PC-3 (cell line): ENCODE results near the gene RAF1. TPM values are rescaled to one million over a fixed set of nuclear protein-coding genes. Genes with fewer than 3 reads are reported as not detected.

ENCODE experiments used
- ATAC-seq: fragments of 200-7000 bp; cut with Tn5 transposase; 2 replicates; pipeline ENCODE4 v1.9.1; 2020; ENCODE audit warnings: mild to moderate bottlenecking, moderate library complexity
- Bru-seq: library from RNA; stranded (reverse); fragments of 400-500 nt; gene quantifications from one replicate; lab custom pipeline; 2021; lab: Mats Ljungman, UMichigan
- BruChase-seq, 2 experiments: library from RNA; stranded (reverse); fragments of 400-500 nt; gene quantifications; one replicate each; lab custom pipeline; 2021; lab: Mats Ljungman, UMichigan
- BruUV-seq: library from RNA; stranded (reverse); fragments of 400-500 nt; replicated peaks from 2 replicates; lab custom pipeline; 2021; lab: Mats Ljungman, UMichigan
- CTCF ChIA-PET: fragments of 300-600 bp; sonication (Branson Sonifier 250); formaldehyde crosslinking; loops from one replicate; lab custom pipeline; 2022; ENCODE audit warnings: antibody characterized with exemption; lab: Charles Lee
- POLR2A ChIA-PET: fragments of 300-600 bp; sonication (Branson Sonifier 250); formaldehyde crosslinking; loops from one replicate; lab custom pipeline; 2022; ENCODE audit warnings: antibody characterized with exemption; ENCODE audit not compliant: unreplicated experiment; lab: Charles Lee
- DNase-seq: peaks from one replicate; pipeline ENCODE4 v3.0.0-alpha.2; 2015
- H2AFZ ChIP-seq: fragments of 300-600 bp; sonication (generic); 2 replicates; pipeline ENCODE4 v1.6.0; 2016; ENCODE audit warnings: antibody characterized with exemption, low read length
- H3F3A ChIP-seq: fragments of 300-600 bp; sonication (generic); one replicate; pipeline ENCODE4 v1.6.0; 2017; ENCODE audit warnings: antibody characterized with exemption, low read length, control low read depth, mild to moderate bottlenecking; ENCODE audit not compliant: unreplicated experiment
- H3K27ac ChIP-seq: fragments of 300-600 bp; sonication (generic); 2 replicates; pipeline ENCODE4 v1.5.1; 2016; ENCODE audit warnings: mild to moderate bottlenecking, low read length
- H3K27me3 ChIP-seq: fragments of 300-600 bp; sonication (generic); 2 replicates; pipeline ENCODE4 v1.6.1; 2016; ENCODE audit warnings: low read length, mixed read lengths
- H3K36me3 ChIP-seq: fragments of 300-600 bp; sonication (generic); 2 replicates; pipeline ENCODE4 v1.6.1; 2016; ENCODE audit warnings: low read depth, mixed run types, low read length, mixed read lengths
- H3K4me1 ChIP-seq: fragments of 300-600 bp; sonication (generic); 2 replicates; pipeline ENCODE4 v1.5.1; 2016; ENCODE audit warnings: low read length; ENCODE audit not compliant: insufficient read depth
- H3K4me2 ChIP-seq: fragments of 300-600 bp; sonication (generic); 2 replicates; pipeline ENCODE4 v1.6.0; 2016; ENCODE audit warnings: low read length
- H3K4me3 ChIP-seq: fragments of 300-600 bp; sonication (generic); 2 replicates; pipeline ENCODE4 v1.5.1; 2016; ENCODE audit warnings: mild to moderate bottlenecking, low read length, mixed read lengths
- H3K79me2 ChIP-seq: fragments of 300-600 bp; sonication (generic); 2 replicates; pipeline ENCODE4 v1.6.1; 2017; ENCODE audit warnings: low read length, mixed read lengths
- H3K9ac ChIP-seq: fragments of 300-600 bp; sonication (generic); 2 replicates; pipeline ENCODE4 v1.6.0; 2016; ENCODE audit warnings: mild to moderate bottlenecking, low read length
- H3K9me2 ChIP-seq: fragments of 300-600 bp; sonication (generic); replicated peaks from 2 replicates; pipeline ENCODE4 v1.6.1; 2016; ENCODE audit warnings: mixed run types, low read length, mixed read lengths
- H3K9me3 ChIP-seq: fragments of 300-600 bp; sonication (generic); 2 replicates; pipeline ENCODE4 v1.6.1; 2016; ENCODE audit warnings: low read length, mixed read lengths
- H4K20me1 ChIP-seq: fragments of 300-600 bp; sonication (generic); 2 replicates; pipeline ENCODE4 v1.6.1; 2016; ENCODE audit warnings: low read length, mixed read lengths
- EZH2 ChIP-seq: fragments of 300-600 bp; sonication (generic); IDR thresholded peaks from one replicate; pipeline ENCODE4 v1.6.1; 2017; ENCODE audit warnings: antibody characterized with exemption, mild to moderate bottlenecking, low read length; ENCODE audit not compliant: unreplicated experiment
- EZH2phosphoT487 ChIP-seq: fragments of 300-600 bp; sonication (generic); IDR thresholded peaks from 2 replicates; pipeline ENCODE4 v1.6.1; 2018; ENCODE audit warnings: mild to moderate bottlenecking, antibody characterized with exemption, low read length, borderline replicate concordance
- intact Hi-C: fragments of 100-400 bp; cut with micrococcal nuclease; formaldehyde crosslinking; loops from 2 replicates; pipeline ENCODE4 v1.9.0; 2023
- long read RNA-seq: library from polyadenylated mRNA; unstranded; transcript quantifications from one replicate; pipeline ENCODE4 v2.0.0, GENCODE V29; 2021; ENCODE audit not compliant: unreplicated experiment
- total RNA-seq: library from RNA; depleted of rRNA; stranded (reverse); fragments of >200 nt; gene quantifications from 2 replicates; pipeline ENCODE4 v1.2.3, GENCODE V29; 2014; rRNA removed
- TF ChIP-seq, protein P1 (sequence below): fragments of 300-600 bp; sonication (generic); conservative IDR thresholded peaks from 2 replicates; pipeline ENCODE4 v1.5.1; 2017; ENCODE audit warnings: antibody characterized with exemption, low read depth, mild to moderate bottlenecking, low read length

The RAF1 gene
- total RNA-seq (113 and 130 TPM in 2 replicates), Bru-seq, nascent RNA (percentile 90 among the genes with signal in this experiment), BruChase-seq, experiment 1, labeled RNA remaining after a 6-hour chase (percentile 89 among the genes with signal in this experiment), BruChase-seq, experiment 2, labeled RNA remaining after a 2-hour chase (percentile 88 among the genes with signal in this experiment)
- long read RNA-seq, transcript RAF1-201 (17 exons, 3,300 nt): major isoform, 116 of 189 reads
- long read RNA-seq, transcript RAF1-203 (16 exons, 2,354 nt): minor isoform, 6 of 189 reads
- long read RNA-seq, partial matches to known transcripts: 20 of 189 reads
- long read RNA-seq, other reads (novel, unspliced or antisense): 45 of 189 reads

- BruUV-seq: TSS peak; percentile 97
- Histone ChIP-seq H3K9me3 (no peaks in the 10 kb centered on the region), H4K20me1 (peaks cover 29% of the 10 kb centered on the region), H3K27me3 (no peaks in the 10 kb centered on the region), H3K4me1 (peaks cover 27% of the 10 kb centered on the region), H3K9ac (peak within 1 kb of the TSS; percentile 99), H3K79me2 (peaks cover 47% of the 10 kb centered on the region), H3F3A (no peaks in the 10 kb centered on the region), H2AFZ (peak within 1 kb of the TSS; percentile 84), H3K27ac (peak within 1 kb of the TSS; percentile 85), H3K4me2 (peak within 1 kb of the TSS; percentile 99), H3K4me3 (peak within 1 kb of the TSS; percentile 92), H3K36me3 (no peaks in the 10 kb centered on the region), H3K9me2 (no peaks in the 10 kb centered on the region)
- ChIA-PET CTCF (interaction anchor here (0.6 kb wide), 1 partner anchor 86 kb away, joined by 5 read pairs; no protein-coding TSS in a partner anchor), POLR2A (interaction anchor here (0.6 to 1.0 kb wide), 4 partner anchors 13 to 1159 kb away, joined by 3 to 8 read pairs (median 4); no protein-coding TSS in a partner anchor)
- TF ChIP-seq EZH2 (no peak), EZH2phosphoT487 (no peak)
- TF ChIP-seq, protein P1, sequence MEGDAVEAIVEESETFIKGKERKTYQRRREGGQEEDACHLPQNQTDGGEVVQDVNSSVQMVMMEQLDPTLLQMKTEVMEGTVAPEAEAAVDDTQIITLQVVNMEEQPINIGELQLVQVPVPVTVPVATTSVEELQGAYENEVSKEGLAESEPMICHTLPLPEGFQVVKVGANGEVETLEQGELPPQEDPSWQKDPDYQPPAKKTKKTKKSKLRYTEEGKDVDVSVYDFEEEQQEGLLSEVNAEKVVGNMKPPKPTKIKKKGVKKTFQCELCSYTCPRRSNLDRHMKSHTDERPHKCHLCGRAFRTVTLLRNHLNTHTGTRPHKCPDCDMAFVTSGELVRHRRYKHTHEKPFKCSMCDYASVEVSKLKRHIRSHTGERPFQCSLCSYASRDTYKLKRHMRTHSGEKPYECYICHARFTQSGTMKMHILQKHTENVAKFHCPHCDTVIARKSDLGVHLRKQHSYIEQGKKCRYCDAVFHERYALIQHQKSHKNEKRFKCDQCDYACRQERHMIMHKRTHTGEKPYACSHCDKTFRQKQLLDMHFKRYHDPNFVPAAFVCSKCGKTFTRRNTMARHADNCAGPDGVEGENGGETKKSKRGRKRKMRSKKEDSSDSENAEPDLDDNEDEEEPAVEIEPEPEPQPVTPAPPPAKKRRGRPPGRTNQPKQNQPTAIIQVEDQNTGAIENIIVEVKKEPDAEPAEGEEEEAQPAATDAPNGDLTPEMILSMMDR: no peak
- peak; percentile 99 for DNase-seq
- ATAC-seq: peak; percentile 86
- intact Hi-C loops: loop anchor here (5.0 kb wide), 2 partner anchors 37 to 107 kb away; partner anchors contain the start of gene MKRN2
These were observed at the start of gene RAF1 for GRCh38 chr3:12663936-12664908. TSS of gene RAF1 (minus strand) at chr3:12664117. CDS start at chr3:12618721, 45,396 bp downstream.

- Histone ChIP-seq H3K4me3 (no peak overlapping the region), H3K4me2 (no peak overlapping the region), H3K79me2 (no peaks in the 10 kb centered on the region), H2AFZ (no peak overlapping the region), H3K9ac (no peak overlapping the region), H3K9me2 (no peaks in the 10 kb centered on the region), H3K9me3 (no peaks in the 10 kb centered on the region), H3K27ac (no peak overlapping the region), H3K4me1 (peaks cover 11% of the 10 kb centered on the region), H3F3A (no peaks in the 10 kb centered on the region), H3K36me3 (no peaks in the 10 kb centered on the region), H4K20me1 (no peaks in the 10 kb centered on the region), H3K27me3 (no peaks in the 10 kb centered on the region)
- intact Hi-C loops: no loop called here
- BruUV-seq: no TSS peak
- POLR2A ChIA-PET: no interaction called here
- TF ChIP-seq, protein P1: no peak
- TF ChIP-seq EZH2phosphoT487 (no peak), EZH2 (no peak)
- CTCF ChIA-PET: interaction anchor here (1.2 kb wide), 1 partner anchor 10 kb away, joined by 7 read pairs; no protein-coding TSS in a partner anchor
- no peak for ATAC-seq
- no peak for DNase-seq
These were observed 46.1 kb upstream of the RAF1 start for GRCh38 chr3:12710062-12710461.
